HepG2 (cell line): ENCODE data around the gene CLEC16A. TPM values are rescaled to one million over a fixed set of nuclear protein-coding genes. Genes with fewer than 3 reads are reported as not detected.

ENCODE experiments used
- ATF3 ChIP-seq: sonication (generic); formaldehyde crosslinking; IDR thresholded peaks from 2 replicates; pipeline ENCODE4 v1.4.0; 2020; ENCODE audit warnings: missing genetic modification reagents
- BCL3 ChIP-seq: sonication (generic); formaldehyde crosslinking; IDR thresholded peaks from 2 replicates; pipeline ENCODE4 v1.5.1; 2020; ENCODE audit warnings: mild to moderate bottlenecking, missing genetic modification reagents, moderate library complexity
- CSRNP1 ChIP-seq: sonication (generic); formaldehyde crosslinking; IDR thresholded peaks from 2 replicates; pipeline ENCODE4 v1.8.1; 2023; ENCODE audit warnings: mild to moderate bottlenecking, missing genetic modification reagents
- CTCF ChIP-seq: sonication (generic); formaldehyde crosslinking; IDR thresholded peaks from 2 replicates; pipeline ENCODE4 v1.5.0; 2020; ENCODE audit warnings: mild to moderate bottlenecking, missing genetic modification reagents, moderate library complexity
- GLMP ChIP-seq: sonication (generic); formaldehyde crosslinking; IDR thresholded peaks from 2 replicates; pipeline ENCODE4 v1.9.0; 2021; ENCODE audit warnings: missing genetic modification reagents, mild to moderate bottlenecking, borderline replicate concordance
- GMEB1 ChIP-seq: sonication (generic); formaldehyde crosslinking; IDR thresholded peaks from 2 replicates; pipeline ENCODE4 v1.5.1; 2020; ENCODE audit warnings: missing genetic modification reagents, mild to moderate bottlenecking, borderline replicate concordance
- HDAC1 ChIP-seq: sonication (generic); formaldehyde crosslinking; IDR thresholded peaks from 2 replicates; pipeline ENCODE4 v1.5.1; 2020; ENCODE audit warnings: mild to moderate bottlenecking, missing genetic modification reagents
- KDM1A ChIP-seq: IDR thresholded peaks from 2 replicates; pipeline ENCODE4 v1.6.1; 2016; ENCODE audit warnings: missing compliant biosample characterization
- REL ChIP-seq: sonication (generic); formaldehyde crosslinking; conservative IDR thresholded peaks from 2 replicates; pipeline ENCODE4 v1.8.0; 2022; ENCODE audit warnings: mild to moderate bottlenecking, missing genetic modification reagents, moderate library complexity
- SOX6 ChIP-seq, 2 experiments: fragments of 450-650 bp in 1 of 2; sonication (generic) in 1 of 2; formaldehyde crosslinking in 1 of 2; IDR thresholded peaks; 2 replicates each; pipeline versions ENCODE4 v1.4.0 to v1.6.1; 2017 to 2020; ENCODE audit warnings: antibody characterized with exemption in 1 of 2, mild to moderate bottlenecking in 1 of 2, missing genetic modification reagents in 1 of 2
- SRSF1 ChIP-seq: fragments of 200-400 bp; formaldehyde crosslinking; optimal IDR thresholded peaks from 2 replicates; pipeline ENCODE3; 2017; ENCODE audit warnings: mild to moderate bottlenecking, low read depth, low read length, moderate library complexity
- TFE3 ChIP-seq: IDR thresholded peaks from 2 replicates; pipeline ENCODE4 v1.6.1; 2016
- ZNF264 ChIP-seq: sonication (generic); formaldehyde crosslinking; IDR thresholded peaks from 2 replicates; pipeline ENCODE4 v1.4.0; 2020; ENCODE audit warnings: missing genetic modification reagents
- ZNF367 ChIP-seq: sonication (generic); formaldehyde crosslinking; IDR thresholded peaks from 2 replicates; pipeline ENCODE4 v1.4.0; 2020; ENCODE audit warnings: missing genetic modification reagents, borderline replicate concordance
- ZNF414 ChIP-seq: sonication (generic); formaldehyde crosslinking; IDR thresholded peaks from 2 replicates; pipeline ENCODE4 v1.5.0; 2020; ENCODE audit warnings: missing genetic modification reagents
- ZNF598 ChIP-seq: sonication (generic); formaldehyde crosslinking; IDR thresholded peaks from 2 replicates; pipeline ENCODE4 v1.5.1; 2020; ENCODE audit warnings: mild to moderate bottlenecking, missing genetic modification reagents, borderline replicate concordance
- polyA plus RNA-seq, 8 experiments: library from polyadenylated mRNA; depleted of rRNA in 3 of 8; stranded (reverse) in 7 of 8; unstranded in 1 of 8; fragments of >200 nt; fragmentation: Illumina TruSeq in 4 of 8; extraction: Trizol in 4 of 8; gene quantifications; 2 replicates each; pipeline versions ENCODE4 v1.2.1 to v1.2.3, GENCODE V29; 2011 to 2016; ENCODE audit warnings: low read depth in 4 of 8, missing spikeins in 1 of 8, mixed read lengths in 1 of 8; ENCODE audit not compliant: insufficient read depth in 1 of 8
- total RNA-seq, 5 experiments: library from RNA; depleted of rRNA; stranded (reverse); fragments of >200 nt; fragmentation: Illumina TruSeq; extraction: Trizol; gene quantifications; 2 replicates each; pipeline ENCODE4 v1.2.3, GENCODE V29; 2016; ENCODE audit warnings: low read depth in 1 of 5

CLEC16A gene
- total and polyA plus RNA-seq, 2 of the 13 experiments (the other 11 are each of a cell fraction or from before 2014, with no cell fraction given): 8.5 to 10.3 TPM

- TF ChIP-seq CTCF (CRISPR knock-in tag) (peak; percentile 47), ZNF367 (CRISPR knock-in tag) (0 out of 2 replicates have a peak, but pooled peaks have one; percentile 42), TFE3 (peak; percentile 23; the same call in 1 of the 2 replicates), ZNF598 (CRISPR knock-in tag) (no peak), ATF3 (no peak), GMEB1 (CRISPR knock-in tag) (no peak), HDAC1 (CRISPR knock-in tag) (no peak), KDM1A (CRISPR knock-in tag) (no peak), SRSF1 (no peak), ZNF414 (CRISPR knock-in tag) (peak; percentile 28; the same call in 1 of the 2 replicates), SOX6 (IDR thresholded peaks at IDR 0.05) (no peak), SOX6 (CRISPR knock-in tag; IDR thresholded peaks at IDR 0.05) (peak; percentile 46; the same call in 1 of the 2 replicates), REL (CRISPR knock-in tag) (no peak), GLMP (CRISPR knock-in tag) (no peak), BCL3 (CRISPR knock-in tag) (no peak), CSRNP1 (CRISPR knock-in tag) (no peak), ZNF264 (CRISPR knock-in tag) (no peak)
Measured at GRCh38 chr16:11101695-11102522, 157.5 kb downstream of the CLEC16A start (continued).
